Activated CD8-positive, alpha-beta memory T cell treated with anti-CD3 and anti-CD28 coated beads, Interleukin-2, amount 10 ng/mL, durations not matched to agents 7 days and 5 days (primary cell): ENCODE data around the gene RASSF7. TPM values are rescaled to one million over a fixed set of nuclear protein-coding genes. Genes with fewer than 3 reads are reported as not detected.

Experiments
- ATAC-seq: fragments of 150-1000 bp; cut with Tn5 transposase; one replicate; pipeline ENCODE4 v1.10.0; 2021; ENCODE audit warnings: moderate library complexity
- CTCF ChIA-PET: fragments of 350-600 bp; sonication (Branson Sonifier 250); formaldehyde crosslinking; loops from one replicate; lab custom pipeline; 2021; ENCODE audit warnings: antibody characterized with exemption; lab: Charles Lee
- DNase-seq: peaks from one replicate; pipeline ENCODE4 v3.0.0-alpha.2; 2020
- H3K27ac Mint-ChIP-seq: one replicate; pipeline ENCODE4 v1.8.0; 2021; ENCODE audit warnings: mild to moderate bottlenecking, mixed read lengths
- H3K27me3 Mint-ChIP-seq: one replicate; pipeline ENCODE4 v1.8.0; 2021; ENCODE audit warnings: mixed read lengths
- H3K36me3 Mint-ChIP-seq: one replicate; pipeline ENCODE4 v1.8.0; 2021; ENCODE audit warnings: mild to moderate bottlenecking, mixed read lengths
- H3K4me1 Mint-ChIP-seq: one replicate; pipeline ENCODE4 v1.8.0; 2021; ENCODE audit warnings: mixed read lengths
- H3K4me3 Mint-ChIP-seq: one replicate; pipeline ENCODE4 v1.8.0; 2021; ENCODE audit warnings: mild to moderate bottlenecking, moderate library complexity, mixed read lengths
- H3K9me3 Mint-ChIP-seq: one replicate; pipeline ENCODE4 v1.8.0; 2022; ENCODE audit warnings: low read depth, mixed read lengths
- total RNA-seq, 2 experiments: library from RNA; stranded (reverse); gene quantifications; one replicate each; pipeline ENCODE4 v1.2.3, GENCODE V29; 2021

Gene RASSF7
- total RNA-seq, 2 experiments from 2014 or later, result 20.8 to 32.1 TPM

- H3K27me3 Mint-ChIP-seq, result no peaks in the 10 kb centered on the region
- ATAC-seq, result no peak
- H3K4me3 Mint-ChIP-seq, result no peak overlapping the region
- H3K27ac Mint-ChIP-seq, result no peak overlapping the region
- H3K4me1 Mint-ChIP-seq, result no peaks in the 10 kb centered on the region
- H3K9me3 Mint-ChIP-seq, result no peaks in the 10 kb centered on the region
- CTCF ChIA-PET, result no interaction called here
- H3K36me3 Mint-ChIP-seq, result peaks cover 3% of the 10 kb centered on the region
- no peak for DNase-seq
Measured at GRCh38 chr11:528166-528814, 32.5 kb upstream of the RASSF7 start.

- no peak overlapping the region for H3K27ac Mint-ChIP-seq
- H3K9me3 Mint-ChIP-seq, result no peaks in the 10 kb centered on the region
- ATAC-seq (no peak), DNase-seq (no peak)
- peaks cover 4% of the 10 kb centered on the region for H3K36me3 Mint-ChIP-seq
- H3K27me3 Mint-ChIP-seq, result no peaks in the 10 kb centered on the region
- no peak overlapping the region for H3K4me3 Mint-ChIP-seq
- CTCF ChIA-PET, result interaction anchor here (1.0 kb wide), 1 partner anchor 11 kb away, joined by 4 read pairs; no protein-coding TSS in a partner anchor
- H3K4me1 Mint-ChIP-seq, result peaks cover 2% of the 10 kb centered on the region
Measured at GRCh38 chr11:528815-529727, 31.7 kb upstream of the RASSF7 start.

GRCh38 chr11:529728-530411 is 30.9 kb upstream of the RASSF7 start:
- DNase-seq (no peak), ATAC-seq (no peak)
- CTCF ChIA-PET, result interaction anchor here (1.0 kb wide), 1 partner anchor 11 kb away, joined by 4 read pairs; no protein-coding TSS in a partner anchor
- Mint-ChIP-seq H3K27ac (no peak overlapping the region), H3K27me3 (no peaks in the 10 kb centered on the region), H3K4me3 (no peak overlapping the region), H3K9me3 (no peaks in the 10 kb centered on the region), H3K4me1 (peaks cover 2% of the 10 kb centered on the region), H3K36me3 (peaks cover 4% of the 10 kb centered on the region)

- DNase-seq (no peak), ATAC-seq (no peak)
- Mint-ChIP-seq H3K36me3 (peaks cover 4% of the 10 kb centered on the region), H3K4me1 (peaks cover 4% of the 10 kb centered on the region), H3K9me3 (no peaks in the 10 kb centered on the region), H3K27me3 (no peaks in the 10 kb centered on the region), H3K27ac (no peak overlapping the region), H3K4me3 (no peak overlapping the region)
- CTCF ChIA-PET, result interaction anchor here (3.6 to 4.4 kb wide), 2 partner anchors 9 to 13 kb away, joined by 13 to 26 read pairs; no protein-coding TSS in a partner anchor
Measured at GRCh38 chr11:530960-531831, 29.6 kb upstream of the RASSF7 start.

- CTCF ChIA-PET, result interaction anchor here (3.6 to 4.4 kb wide), 2 partner anchors 10 to 13 kb away, joined by 13 to 26 read pairs; no protein-coding TSS in a partner anchor
- no peak for ATAC-seq
- H3K4me1 Mint-ChIP-seq, result peaks cover 8% of the 10 kb centered on the region
- no peaks in the 10 kb centered on the region for H3K9me3 Mint-ChIP-seq
- DNase-seq, result no peak
- no peak overlapping the region for H3K4me3 Mint-ChIP-seq
- H3K36me3 Mint-ChIP-seq, result peaks cover 4% of the 10 kb centered on the region
- no peak overlapping the region for H3K27ac Mint-ChIP-seq
- no peaks in the 10 kb centered on the region for H3K27me3 Mint-ChIP-seq
Measured at GRCh38 chr11:531919-532526, 28.7 kb upstream of the RASSF7 start.

- CTCF ChIA-PET, result interaction anchor here (3.6 to 4.4 kb wide), 2 partner anchors 11 to 14 kb away, joined by 13 to 26 read pairs; no protein-coding TSS in a partner anchor
- Mint-ChIP-seq H3K4me1 (peaks cover 13% of the 10 kb centered on the region), H3K4me3 (no peak overlapping the region), H3K27ac (no peak overlapping the region), H3K36me3 (peaks cover 4% of the 10 kb centered on the region), H3K27me3 (no peaks in the 10 kb centered on the region), H3K9me3 (no peaks in the 10 kb centered on the region)
- ATAC-seq (no peak), DNase-seq (no peak)
Measured at GRCh38 chr11:532527-532985, 28.2 kb upstream of the RASSF7 start.

GRCh38 chr11:532986-533585 is 27.7 kb upstream of the RASSF7 start:
- no peak overlapping the region for H3K27ac Mint-ChIP-seq
- peaks cover 4% of the 10 kb centered on the region for H3K36me3 Mint-ChIP-seq
- no peak for DNase-seq
- peaks cover 18% of the 10 kb centered on the region for H3K4me1 Mint-ChIP-seq
- no peaks in the 10 kb centered on the region for H3K27me3 Mint-ChIP-seq
- no peaks in the 10 kb centered on the region for H3K9me3 Mint-ChIP-seq
- no peak overlapping the region for H3K4me3 Mint-ChIP-seq
- no peak for ATAC-seq
- CTCF ChIA-PET, result interaction anchor here (3.6 to 4.4 kb wide), 2 partner anchors 11 to 14 kb away, joined by 13 to 26 read pairs; no protein-coding TSS in a partner anchor

GRCh38 chr11:533586-534395 is 27.0 kb upstream of the RASSF7 start:
- Mint-ChIP-seq H3K36me3 (peaks cover 4% of the 10 kb centered on the region), H3K4me1 (peaks cover 22% of the 10 kb centered on the region), H3K4me3 (no peak overlapping the region), H3K9me3 (no peaks in the 10 kb centered on the region), H3K27me3 (no peaks in the 10 kb centered on the region), H3K27ac (no peak overlapping the region)
- CTCF ChIA-PET, result interaction anchor here (1.2 to 4.4 kb wide), 4 partner anchors 12 to 194 kb away, joined by 5 to 26 read pairs (median 11); no protein-coding TSS in a partner anchor
- DNase-seq (no peak), ATAC-seq (no peak)

- H3K4me1 Mint-ChIP-seq, result peaks cover 22% of the 10 kb centered on the region
- peak overlapping the region; percentile 68 for H3K27ac Mint-ChIP-seq
- H3K9me3 Mint-ChIP-seq, result no peaks in the 10 kb centered on the region
- ATAC-seq (peak; percentile 3), DNase-seq (no peak)
- peak overlapping the region; percentile 67 for H3K4me3 Mint-ChIP-seq
- CTCF ChIA-PET, result interaction anchor here (1.2 to 4.4 kb wide), 4 partner anchors 13 to 193 kb away, joined by 5 to 26 read pairs (median 11); no protein-coding TSS in a partner anchor
- H3K27me3 Mint-ChIP-seq, result no peaks in the 10 kb centered on the region
- peaks cover 4% of the 10 kb centered on the region for H3K36me3 Mint-ChIP-seq
Measured at GRCh38 chr11:534396-535209, 26.2 kb upstream of the RASSF7 start.

GRCh38 chr11:535210-535518 is 25.6 kb upstream of the RASSF7 start:
- peaks cover 22% of the 10 kb centered on the region for H3K4me1 Mint-ChIP-seq
- ATAC-seq (no peak), DNase-seq (no peak)
- H3K27me3 Mint-ChIP-seq, result no peaks in the 10 kb centered on the region
- peaks cover 4% of the 10 kb centered on the region for H3K36me3 Mint-ChIP-seq
- CTCF ChIA-PET, result interaction anchor here (0.8 to 2.3 kb wide), 8 partner anchors 16 to 242 kb away, joined by 3 to 27 read pairs (median 4); no protein-coding TSS in a partner anchor
- no peak overlapping the region for H3K27ac Mint-ChIP-seq
- H3K9me3 Mint-ChIP-seq, result no peaks in the 10 kb centered on the region
- H3K4me3 Mint-ChIP-seq, result no peak overlapping the region
